GM21528 (cell line): ENCODE measurements around the gene CSTPP1.
A peak's percentile ranks its signal among the peaks of the same experiment; 100 is the strongest.

Experiments
- ATAC-seq: cut with Tn5 transposase; IDR thresholded peaks from one replicate; pipeline ENCODE4 v1.9.1; 2021; ENCODE audit warnings: mild to moderate bottlenecking, moderate library complexity; ENCODE audit not compliant: unreplicated experiment, low FRiP score

The CSTPP1 gene

GRCh38 chr11:46936138-46937110 lies at the start of gene CSTPP1:
TSS of gene CSTPP1 (plus strand) at chr11:46936761. CDS start at chr11:46936806, 45 bp downstream.
- ATAC-seq, result peak; percentile 84

GRCh38 chr11:46888636-46889035 lies 47.9 kb upstream of the CSTPP1 start:
- ATAC-seq, result no peak

GRCh38 chr11:46889251-46889650 lies 47.3 kb upstream of the CSTPP1 start:
- no peak for ATAC-seq

- no peak for ATAC-seq
These were observed 46.7 kb upstream of the CSTPP1 start for GRCh38 chr11:46889689-46890475.

- no peak for ATAC-seq
These were observed 45.9 kb upstream of the CSTPP1 start for GRCh38 chr11:46890665-46891064.

- ATAC-seq, result no peak
These were observed 44.5 kb upstream of the CSTPP1 start for GRCh38 chr11:46892109-46892508.

- ATAC-seq, result no peak
These were observed 43.7 kb upstream of the CSTPP1 start for GRCh38 chr11:46892838-46893237.

GRCh38 chr11:46894506-46894905 lies 42.1 kb upstream of the CSTPP1 start:
- ATAC-seq, result no peak

GRCh38 chr11:46894961-46895360 lies 41.6 kb upstream of the CSTPP1 start:
- ATAC-seq, result no peak

- no peak for ATAC-seq
These were observed 40.7 kb upstream of the CSTPP1 start for GRCh38 chr11:46895821-46896220.

- no peak for ATAC-seq
These were observed 39.7 kb upstream of the CSTPP1 start for GRCh38 chr11:46896719-46897406.

GRCh38 chr11:46898396-46899095 lies 38.0 kb upstream of the CSTPP1 start:
- no peak for ATAC-seq

- ATAC-seq, result no peak
These were observed 37.0 kb upstream of the CSTPP1 start for GRCh38 chr11:46899501-46900025.

- ATAC-seq, result no peak
These were observed 36.3 kb upstream of the CSTPP1 start for GRCh38 chr11:46900091-46900746.

GRCh38 chr11:46901156-46901555 lies 35.4 kb upstream of the CSTPP1 start:
- no peak for ATAC-seq

GRCh38 chr11:46902694-46903093 lies 33.9 kb upstream of the CSTPP1 start:
- ATAC-seq, result no peak

GRCh38 chr11:46903846-46904245 lies 32.7 kb upstream of the CSTPP1 start:
- no peak for ATAC-seq

GRCh38 chr11:46905806-46906205 lies 30.8 kb upstream of the CSTPP1 start:
- no peak for ATAC-seq

- no peak for ATAC-seq
These were observed 29.9 kb upstream of the CSTPP1 start for GRCh38 chr11:46906609-46907041.
